ENCODE data around the gene DAPK2. TPM values are rescaled to one million over a fixed set of nuclear protein-coding genes. Genes with fewer than 3 reads are reported as not detected.

DAPK2 gene
- total and polyA plus RNA-seq, 2 of the 4 experiments (the other 2 are of a cell fraction), result 0.34 to 0.36 TPM

- H3K18ac ChIP-seq (ENCODE audit: low read depth, low read length), result no peak overlapping the region
- H4K8ac ChIP-seq (ENCODE audit: low read depth in 2 of 2, low read length in 2 of 2), result no peak overlapping the region
- H2BK120ac ChIP-seq (ENCODE audit: low read depth, low read length), result no peak overlapping the region
- peak overlapping the region; percentile 80 for H2AFZ ChIP-seq (replicated peaks; ENCODE audit: low read length, poor library complexity)
- H2BK5ac ChIP-seq (ENCODE audit: low read depth, low read length, poor library complexity, severe bottlenecking), result no peak overlapping the region
- H3K14ac ChIP-seq (replicated peaks; ENCODE audit: low read depth, low read length), result no peak overlapping the region
- no peaks in the 10 kb centered on the region; the same call in 1 of the 2 replicates for H4K20me1 ChIP-seq (ENCODE audit: insufficient read depth, low read length)
- H3K27ac ChIP-seq (ENCODE audit: insufficient read depth, low read length), result no peak overlapping the region
- BruUV-seq (replicated peaks), result no TSS peak
- ATAC-seq (ENCODE audit: low read depth) (peak; percentile 75), DNase-seq (no peak)
- H2BK15ac ChIP-seq (ENCODE audit: low read depth, low read length), result no peak overlapping the region
- H3K9me3 ChIP-seq (ENCODE audit: control insufficient read depth, insufficient read depth, low read length), result no peaks in the 10 kb centered on the region
- POLR2A ChIA-PET (ENCODE audit: unreplicated experiment), result no interaction called here
- no peak overlapping the region for H2AK9ac ChIP-seq (replicated peaks; ENCODE audit: low read depth, low read length, poor library complexity)
- dilution Hi-C loops (cut with HindIII; ENCODE audit: low sequenced_read_pairs, unreplicated experiment), result no loop called here
- no peak overlapping the region for H4K91ac ChIP-seq (ENCODE audit: insufficient read depth, low read depth, low read length)
- in situ Hi-C loops (cut with MboI; ENCODE audit: low sequenced_read_pairs), result loop anchor here (25.0 kb wide), 1 partner anchor 184 kb away; no protein-coding TSS in a partner anchor
- no peak overlapping the region for H4K5ac ChIP-seq (ENCODE audit: low read depth, low read length)
- 0 out of 2 replicates have a peak, but pooled peaks cover 2% of the 10 kb centered on the region for H3K9me1 ChIP-seq (ENCODE audit: insufficient read depth, low read length)
- WGBS, 2 experiments (ENCODE audit: extremely low coverage in 2 of 2, insufficient read length in 1 of 2), result 16% methylated on average over 23 of the region's 76 CpGs; no CpG with 5 or more reads in 1 of the 2 experiments
- intact Hi-C loops (cut with micrococcal nuclease), result loop anchor here (1.0 to 5.0 kb wide), 3 partner anchors 155 to 294 kb away; partner anchors contain the start of gene HERC1
- H3K4ac ChIP-seq (ENCODE audit: low read depth, low read length), result no peak overlapping the region
- H3K56ac ChIP-seq (ENCODE audit: extremely low read depth, insufficient read depth, low read length), result no peak overlapping the region
- no peaks in the 10 kb centered on the region for H3K79me1 ChIP-seq (ENCODE audit: low read depth in 1 of 2, low read length in 2 of 2)
- H3K23ac ChIP-seq (ENCODE audit: low read depth, low read length), result no peak overlapping the region
- CTCF ChIA-PET, result interaction anchor here (0.6 to 1.7 kb wide), 11 partner anchors 9 to 293 kb away, joined by 3 to 12 read pairs (median 3); no protein-coding TSS in a partner anchor
- H3K4me2 ChIP-seq (ENCODE audit: low read depth, low read length), result peak overlapping the region; percentile 13; the same call in 1 of the 2 replicates
- H3K4me1 ChIP-seq (ENCODE audit: control insufficient read depth, insufficient read depth, low read length), result peaks cover 1% of the 10 kb centered on the region; the same call in 1 of the 2 replicates
- TF ChIP-seq, protein P1, sequence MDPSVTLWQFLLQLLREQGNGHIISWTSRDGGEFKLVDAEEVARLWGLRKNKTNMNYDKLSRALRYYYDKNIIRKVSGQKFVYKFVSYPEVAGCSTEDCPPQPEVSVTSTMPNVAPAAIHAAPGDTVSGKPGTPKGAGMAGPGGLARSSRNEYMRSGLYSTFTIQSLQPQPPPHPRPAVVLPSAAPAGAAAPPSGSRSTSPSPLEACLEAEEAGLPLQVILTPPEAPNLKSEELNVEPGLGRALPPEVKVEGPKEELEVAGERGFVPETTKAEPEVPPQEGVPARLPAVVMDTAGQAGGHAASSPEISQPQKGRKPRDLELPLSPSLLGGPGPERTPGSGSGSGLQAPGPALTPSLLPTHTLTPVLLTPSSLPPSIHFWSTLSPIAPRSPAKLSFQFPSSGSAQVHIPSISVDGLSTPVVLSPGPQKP (IDR thresholded peaks at IDR 0.05; ENCODE audit: borderline replicate concordance, low read depth, low read length), result no peak
- TF ChIP-seq POLR2A (IDR thresholded peaks at IDR 0.05; ENCODE audit: low read depth, low read length), result no peak
- no peak for TF ChIP-seq RCOR1 (IDR thresholded peaks at IDR 0.05; ENCODE audit: insufficient replicate concordance, low read length)
- no peak for TF ChIP-seq CEBPB (IDR thresholded peaks at IDR 0.05; ENCODE audit: low read depth, low read length)
- TF ChIP-seq BHLHE40 (IDR thresholded peaks at IDR 0.05; ENCODE audit: low read depth, low read length), result no peak
- TF ChIP-seq MAFK (IDR thresholded peaks at IDR 0.05; ENCODE audit: low read depth, low read length), result no peak
- no peak for TF ChIP-seq MAZ (IDR thresholded peaks at IDR 0.05; ENCODE audit: borderline replicate concordance, low read depth, low read length)
- no peak for TF ChIP-seq CTCF (conservative IDR thresholded peaks at IDR 0.05; ENCODE audit: low read depth, low read length)
- TF ChIP-seq NFE2L2 (IDR thresholded peaks at IDR 0.05; ENCODE audit: low read depth, low read length), result no peak
- TF ChIP-seq CHD1 (IDR thresholded peaks at IDR 0.05; ENCODE audit: low read depth, low read length), result no peak
- no peak for TF ChIP-seq RAD21 (IDR thresholded peaks at IDR 0.05; ENCODE audit: low read length)
- TF ChIP-seq RFX5 (IDR thresholded peaks at IDR 0.05; ENCODE audit: low read depth, low read length), result no peak
- TF ChIP-seq USF2 (IDR thresholded peaks at IDR 0.05; ENCODE audit: low read depth, low read length), result no peak
- TF ChIP-seq FOS (IDR thresholded peaks at IDR 0.05; ENCODE audit: low read depth, low read length), result no peak
- H3K9ac ChIP-seq (ENCODE audit: low read depth, low read length), result no peak overlapping the region
- H3K36me3 ChIP-seq (ENCODE audit: control insufficient read depth, insufficient read depth, low read length), result no peaks in the 10 kb centered on the region
- peak overlapping the region; percentile 21 for H3K4me3 ChIP-seq (ENCODE audit: insufficient read depth, low read depth, low read length)
- peaks cover 40% of the 10 kb centered on the region for H3K27me3 ChIP-seq (ENCODE audit: control insufficient read depth, insufficient read depth, low read length)
- H2AK5ac ChIP-seq (ENCODE audit: low read depth, low read length), result no peak overlapping the region
- H2BK20ac ChIP-seq (ENCODE audit: low read depth, low read length), result no peak overlapping the region
These were observed 388 bp downstream of the DAPK2 start for GRCh38 chr15:64045774-64046420.
